Spinal cord (tissue), 10 donors: ENCODE measurements around the gene TDG. TPM values are rescaled to one million over a fixed set of nuclear protein-coding genes. Genes with fewer than 3 reads are reported as not detected.
A peak's percentile ranks its signal among the peaks of the same experiment; 100 is the strongest.

ENCODE experiments used
- DNase-seq, 6 donors: peaks; one replicate each; pipeline versions ENCODE4 v3.0.0 to v3.0.0-alpha.2; 2013 to 2015; ENCODE audit warnings: low spot score in 6 of 6, low read depth in 4 of 6
- H3K27ac ChIP-seq: one replicate; pipeline ENCODE4 v1.5.1; 2013; ENCODE audit warnings: low read depth, low read length, control low read depth
- H3K27me3 ChIP-seq: one replicate; pipeline ENCODE4 v1.6.1; 2013; ENCODE audit warnings: low read length; ENCODE audit not compliant: control insufficient read depth, insufficient read depth
- H3K36me3 ChIP-seq: one replicate; pipeline ENCODE4 v1.6.1; 2013; ENCODE audit warnings: low read length; ENCODE audit not compliant: control insufficient read depth, insufficient read depth
- H3K4me1 ChIP-seq: one replicate; pipeline ENCODE4 v1.6.1; 2013; ENCODE audit warnings: low read length; ENCODE audit not compliant: control insufficient read depth, insufficient read depth
- H3K4me3 ChIP-seq: one replicate; pipeline ENCODE4 v1.5.1; 2013; ENCODE audit warnings: low read depth, low read length, control low read depth
- H3K9me3 ChIP-seq: one replicate; pipeline ENCODE4 v1.6.1; 2013; ENCODE audit warnings: low read length; ENCODE audit not compliant: control insufficient read depth, insufficient read depth
- WGBS: methylation state at CpG from one replicate; pipeline ENCODE4 v1.1.5; 2013; ENCODE audit warnings: missing lambda C conversion rate; ENCODE audit not compliant: insufficient coverage; 5-methylcytosine and 5-hydroxymethylcytosine counted together
- long read RNA-seq, 4 donors: transcript quantifications; one replicate each; lab custom pipeline, GENCODE V29; 2026
- polyA plus RNA-seq, 2 donors: library from polyadenylated mRNA; unstranded; fragments of 120-200 nt; gene quantifications; one replicate each; pipeline ENCODE4 v1.2.1, GENCODE V29; 2013; ENCODE audit not compliant: insufficient read length in 2 of 2
- total RNA-seq, 2 donors: library from RNA; depleted of rRNA in 1 of 2; stranded (reverse); fragments of 120-200 nt in 1 of 2; fragments of >200 nt in 1 of 2; gene quantifications; one replicate each; pipeline versions ENCODE4 v1.2.3 to v1.2.4, GENCODE V29; 2013 to 2014
- donor health status: healthy.

The TDG gene
- total RNA-seq, result 10 to 100 TPM; 29.5 to 29.9 TPM
- polyA plus RNA-seq, result 10 to 100 TPM; 30.4 to 34.4 TPM
- long read RNA-seq, donor 1, transcript TDG-208 (3 exons, 1,139 nt), result major isoform, 10 of 13 reads
- long read RNA-seq, donor 1, partial matches to known transcripts, result 0 of 13 reads
- long read RNA-seq, donor 1, other reads (novel, unspliced or antisense), result 0 of 13 reads
- long read RNA-seq, donor 2, partial matches to known transcripts, result 0 of 5 reads
- long read RNA-seq, donor 2, other reads (novel, unspliced or antisense), result 0 of 5 reads
- long read RNA-seq, donor 3, partial matches to known transcripts, result 0 of 7 reads
- long read RNA-seq, donor 3, other reads (novel, unspliced or antisense), result 0 of 7 reads
- long read RNA-seq, donor 4, transcript TDG-202 (10 exons, 3,251 nt), result minor isoform, 8 of 22 reads
- long read RNA-seq, donor 4, transcript TDG-208 (3 exons, 1,139 nt), result major isoform, 13 of 22 reads
- long read RNA-seq, donor 4, partial matches to known transcripts, result 0 of 22 reads
- long read RNA-seq, donor 4, other reads (novel, unspliced or antisense), result 0 of 22 reads

- Histone ChIP-seq H3K4me1 (peaks cover 6% of the 10 kb centered on the region), H3K27ac (peak within 1 kb of the TSS; percentile 95), H3K27me3 (no peaks in the 10 kb centered on the region), H3K4me3 (peak within 1 kb of the TSS; percentile 82), H3K9me3 (no peaks in the 10 kb centered on the region), H3K36me3 (peaks cover 2% of the 10 kb centered on the region)
- DNase-seq, result peak; percentile 97 to 100 (median 98)
- under 1% methylated on average over 54 of the region's 64 CpGs for WGBS
Observed at GRCh38 chr12:103965590-103966504, at the start of gene TDG. Gene TDG, plus strand, starts transcription at chr12:103965872. Its CDS starts 166 bp downstream, at chr12:103966038.

GRCh38 chr12:103917873-103918272 lies 47.8 kb upstream of the TDG start:
- H3K27ac ChIP-seq, result no peak overlapping the region
- no peaks in the 10 kb centered on the region for H3K4me1 ChIP-seq
- H3K36me3 ChIP-seq, result no peaks in the 10 kb centered on the region
- no peak overlapping the region for H3K4me3 ChIP-seq
- WGBS, result no CpG with 5 or more reads among the region's 3 CpGs
- no peaks in the 10 kb centered on the region for H3K27me3 ChIP-seq
- H3K9me3 ChIP-seq, result no peaks in the 10 kb centered on the region
- no peak for DNase-seq

GRCh38 chr12:103924761-103925641 lies 40.7 kb upstream of the TDG start:
- Histone ChIP-seq H3K9me3 (no peaks in the 10 kb centered on the region), H3K4me3 (no peak overlapping the region), H3K27me3 (no peaks in the 10 kb centered on the region), H3K4me1 (no peaks in the 10 kb centered on the region), H3K36me3 (no peaks in the 10 kb centered on the region), H3K27ac (no peak overlapping the region)
- WGBS, result no CpG with 5 or more reads among the region's 9 CpGs
- no peak for DNase-seq

GRCh38 chr12:103928682-103929045 lies 37.0 kb upstream of the TDG start:
- 6% methylated on average over 10 of the region's 12 CpGs for WGBS

GRCh38 chr12:103929046-103929783 lies 36.5 kb upstream of the TDG start:
- Histone ChIP-seq H3K4me3 (peak overlapping the region; percentile 82), H3K27ac (peak overlapping the region; percentile 98), H3K9me3 (no peaks in the 10 kb centered on the region), H3K4me1 (peaks cover 3% of the 10 kb centered on the region), H3K36me3 (peaks cover 3% of the 10 kb centered on the region), H3K27me3 (no peaks in the 10 kb centered on the region)
- 0% methylated on average over 30 of the region's 37 CpGs for WGBS
- DNase-seq, result peak; percentile 81 to 98 (median 94)

More at GRCh38 chr12:103928682-103929045, 37.0 kb upstream of the TDG start:
- Histone ChIP-seq H3K27ac (peak overlapping the region; percentile 98), H3K27me3 (no peaks in the 10 kb centered on the region), H3K9me3 (no peaks in the 10 kb centered on the region), H3K4me3 (peak overlapping the region; percentile 82), H3K4me1 (peaks cover 3% of the 10 kb centered on the region), H3K36me3 (peaks cover 2% of the 10 kb centered on the region)
- peak in 1 of 6 donors; percentile 5 for DNase-seq

- Histone ChIP-seq H3K4me1 (peaks cover 3% of the 10 kb centered on the region), H3K27me3 (no peaks in the 10 kb centered on the region), H3K9me3 (no peaks in the 10 kb centered on the region), H3K4me3 (peak overlapping the region; percentile 82), H3K36me3 (peaks cover 6% of the 10 kb centered on the region), H3K27ac (peak overlapping the region; percentile 98)
- 0% methylated on average over 13 of the region's 18 CpGs for WGBS
- DNase-seq, result no peak
Observed at GRCh38 chr12:103929784-103930033, 36.0 kb upstream of the TDG start.

- Histone ChIP-seq H3K4me3 (peak within 1 kb of the TSS; percentile 92), H3K27me3 (no peaks in the 10 kb centered on the region), H3K27ac (peak within 1 kb of the TSS; percentile 98), H3K4me1 (peaks cover 3% of the 10 kb centered on the region), H3K36me3 (peaks cover 9% of the 10 kb centered on the region), H3K9me3 (no peaks in the 10 kb centered on the region)
- DNase-seq, result peak; percentile 98 to 100 (median 99)
- 0% methylated on average over 45 of the region's 56 CpGs for WGBS
Observed at GRCh38 chr12:103930034-103930786, 35.5 kb upstream of the TDG start, which contains the start of gene HSP90B1. Gene HSP90B1, plus strand, starts transcription at chr12:103930410. Its CDS starts 106 bp downstream, at chr12:103930516.
